A549 (cell line): ENCODE data around the gene CADM2. TPM values are rescaled to one million over a fixed set of nuclear protein-coding genes. Genes with fewer than 3 reads are reported as not detected.

Source experiments
- ATAC-seq, 2 experiments: fragments of 200-7000 bp in 1 of 2; fragments of >200 bp in 1 of 2; cut with Nextera tagmentation in 1 of 2; cut with Tn5 transposase in 1 of 2; 3 replicates each; pipeline versions ENCODE4 v1.8.0 to v1.9.1; 2018 to 2020; ENCODE audit warnings: mild to moderate bottlenecking in 1 of 2, moderate library complexity in 1 of 2
- CTCF ChIA-PET: fragments of 300-600 bp; sonication (Branson Sonifier 250); formaldehyde crosslinking; extraction: SDS; loops from one replicate; lab custom pipeline; 2021; ENCODE audit warnings: antibody characterized with exemption, inconsistent platforms; lab: Yijun Ruan, JAX
- POLR2A ChIA-PET: fragments of 350-600 bp; formaldehyde crosslinking; extraction: SDS; loops from one replicate; lab custom pipeline; 2021; ENCODE audit warnings: antibody characterized with exemption, inconsistent platforms; lab: Yijun Ruan, JAX
- DNase-seq, 2 experiments: peaks; one replicate each; pipeline versions ENCODE4 v3.0.0 to v3.0.0-alpha.2; 2011 to 2016; ENCODE audit warnings: low read depth in 1 of 2, low spot score in 1 of 2
- FAIRE-seq: peaks from 2 replicates; lab custom pipeline; 2011; peaks lifted over from hg19 to GRCh38; lab: Jason Lieb, UNC
- H3K27ac ChIP-seq, 2 experiments: fragments of >200 bp; sonication (Bioruptor Twin); formaldehyde crosslinking; 3 replicates each; pipeline ENCODE4 v1.5.1; 2016 to 2017
- H3K4me1 ChIP-seq: fragments of >200 bp; sonication (Bioruptor Twin); formaldehyde crosslinking; 3 replicates; pipeline ENCODE4 v1.6.1; 2016
- H3K4me2 ChIP-seq: fragments of >200 bp; sonication (Bioruptor Twin); formaldehyde crosslinking; 3 replicates; pipeline ENCODE4 v1.6.1; 2016
- H3K4me3 ChIP-seq: fragments of >200 bp; sonication (Bioruptor Twin); formaldehyde crosslinking; 3 replicates; pipeline ENCODE4 v1.5.1; 2016
- H3K9me3 ChIP-seq: fragments of >200 bp; sonication (Bioruptor Twin); formaldehyde crosslinking; 3 replicates; pipeline ENCODE4 v1.6.1; 2016
- CHD2 ChIP-seq: fragments of 150-350 bp; IDR thresholded peaks from 2 replicates; pipeline ENCODE4 v1.6.1; 2014; ENCODE audit warnings: low read length; ENCODE audit not compliant: partially characterized antibody
- ESRRA ChIP-seq: fragments of 150-350 bp; IDR thresholded peaks from 2 replicates; pipeline ENCODE4 v1.6.1; 2014; ENCODE audit warnings: mild to moderate bottlenecking, low read length, borderline replicate concordance
- FOSB ChIP-seq: fragments of 250-450 bp; sonication (Bioruptor Pico); IDR thresholded peaks from 2 replicates; pipeline ENCODE4 v1.5.0; 2020; ENCODE audit warnings: mild to moderate bottlenecking, moderate library complexity
- FOSL2 ChIP-seq, 2 experiments: fragments of 450-650 bp in 1 of 2; fragments of >200 bp in 1 of 2; sonication (Bioruptor Twin) in 1 of 2; formaldehyde crosslinking; IDR thresholded peaks; 2 replicates each; pipeline versions ENCODE4 v1.5.0 to v1.6.1; 2016 to 2020; ENCODE audit warnings: mild to moderate bottlenecking in 1 of 2, moderate library complexity in 1 of 2
- GATA3 ChIP-seq: IDR thresholded peaks from 2 replicates; pipeline ENCODE4 v1.6.1; 2012; ENCODE audit warnings: borderline replicate concordance
- JUNB ChIP-seq: fragments of >200 bp; sonication (Bioruptor Twin); formaldehyde crosslinking; IDR thresholded peaks from 2 replicates; pipeline ENCODE4 v1.6.1; 2016
- MAZ ChIP-seq: fragments of 150-350 bp; IDR thresholded peaks from 2 replicates; pipeline ENCODE4 v1.6.1; 2014; ENCODE audit warnings: antibody characterized with exemption, low read depth, low read length, borderline replicate concordance
- NPAS2 ChIP-seq: fragments of 250-450 bp; sonication (Bioruptor Pico); IDR thresholded peaks from 2 replicates; pipeline ENCODE4 v1.8.0; 2022; ENCODE audit warnings: mild to moderate bottlenecking, moderate library complexity, borderline replicate concordance
- RAD21 ChIP-seq, 2 experiments: fragments of >200 bp in 1 of 2; sonication (Bioruptor Twin) in 1 of 2; formaldehyde crosslinking in 1 of 2; IDR thresholded peaks in 1 of 2; conservative IDR thresholded peaks in 1 of 2; 2 replicates in 1 of 2; 3 replicates in 1 of 2; pipeline ENCODE4 v1.6.1; 2012 to 2018; ENCODE audit warnings: inconsistent platforms in 1 of 2
- RARB ChIP-seq: fragments of 250-450 bp; sonication (Bioruptor Pico); IDR thresholded peaks from 2 replicates; pipeline ENCODE4 v1.8.0; 2021; ENCODE audit warnings: mild to moderate bottlenecking, moderate library complexity
- RCOR1 ChIP-seq: fragments of 150-350 bp; IDR thresholded peaks from 2 replicates; pipeline ENCODE4 v1.6.1; 2014; ENCODE audit warnings: antibody characterized with exemption, low read length, low read depth
- RNF2 ChIP-seq: fragments of 200-600 bp; sonication (generic); IDR thresholded peaks from 2 replicates; pipeline ENCODE4 v1.6.1; 2016; ENCODE audit warnings: low read depth, mild to moderate bottlenecking, antibody characterized with exemption, moderate library complexity, borderline replicate concordance
- SMC3 ChIP-seq: fragments of >200 bp; sonication (Bioruptor Twin); formaldehyde crosslinking; IDR thresholded peaks from 3 replicates; pipeline ENCODE4 v1.6.1; 2018; ENCODE audit warnings: inconsistent platforms
- SREBF2 ChIP-seq: fragments of 450-650 bp; IDR thresholded peaks from 2 replicates; pipeline ENCODE4 v1.6.1; 2014; ENCODE audit warnings: mild to moderate bottlenecking, moderate library complexity
- ZNF302 ChIP-seq: fragments of 250-450 bp; sonication (Bioruptor Pico); IDR thresholded peaks from 2 replicates; pipeline ENCODE4 v1.9.0; 2021; ENCODE audit warnings: inconsistent platforms, mild to moderate bottlenecking, moderate library complexity
- WGBS: methylation state at CpG from one replicate; pipeline ENCODE4 v1.1.6; 2017; ENCODE audit errors: missing lambda C conversion rate; 5-methylcytosine and 5-hydroxymethylcytosine counted together
- polyA plus RNA-seq, 4 experiments: library from polyadenylated mRNA; depleted of rRNA in 3 of 4; stranded (reverse); fragments of >200 nt; fragmentation: RNase III in 1 of 4; extraction: RNeasy Plus Mini Kit Qiagen cat#74134 plus additional on column Dnase treatment in 1 of 4; gene quantifications; 2 replicates in 3 of 4; 3 replicates in 1 of 4; pipeline ENCODE4 v1.2.3, GENCODE V29; 2011 to 2017
- TF ChIP-seq, protein P1 (sequence below): fragments of 250-450 bp; sonication (Bioruptor Pico); IDR thresholded peaks from 2 replicates; pipeline ENCODE4 v1.5.0; 2020; ENCODE audit warnings: low read depth, mild to moderate bottlenecking, moderate library complexity
- TF ChIP-seq, protein P2 (sequence below): fragments of 450-650 bp; IDR thresholded peaks from 2 replicates; pipeline ENCODE4 v1.6.1; 2014; ENCODE audit warnings: antibody characterized with exemption
- TF ChIP-seq, protein P3 (sequence below): fragments of 200-600 bp; sonication (generic); IDR thresholded peaks from 2 replicates; pipeline ENCODE4 v1.6.1; 2016; ENCODE audit warnings: antibody characterized with exemption, mild to moderate bottlenecking, moderate library complexity
- TF ChIP-seq, protein P4 (sequence below): fragments of >200 bp; sonication (Bioruptor Twin); formaldehyde crosslinking; IDR thresholded peaks from 3 replicates; pipeline ENCODE4 v1.6.1; 2016
- TF ChIP-seq, protein P5 (sequence below): IDR thresholded peaks from 2 replicates; pipeline ENCODE4 v1.6.1; 2012; ENCODE audit warnings: low read depth, borderline replicate concordance

The CADM2 gene
- polyA plus RNA-seq, 2 of the 4 experiments (the other 2 are of a cell fraction), result 0.05 to 0.71 TPM

DNA sequence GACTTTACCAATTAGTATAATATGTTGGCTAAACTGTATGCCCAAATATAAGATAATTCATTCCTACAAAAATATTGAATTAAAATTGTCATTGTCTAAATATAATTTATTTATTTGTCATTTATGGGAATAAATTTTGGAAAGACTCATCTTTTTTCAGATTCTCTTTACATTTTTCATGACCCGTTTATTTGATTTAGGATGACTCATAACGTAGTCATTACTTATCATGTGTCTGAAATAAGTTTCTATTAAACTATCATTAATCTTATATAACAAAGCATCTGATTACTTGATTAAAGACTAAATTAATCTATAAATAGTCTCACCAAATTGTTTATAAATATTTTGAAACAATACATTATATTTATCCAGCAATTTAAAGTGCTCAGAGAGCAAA, 516.6 kb downstream of the CADM2 start:
- no peaks in the 10 kb centered on the region for H3K4me1 ChIP-seq
- ChIA-PET POLR2A (no interaction called here), CTCF (no interaction called here)
- no peak overlapping the region for H3K4me2 ChIP-seq
- no peaks in the 10 kb centered on the region for H3K9me3 ChIP-seq
- ATAC-seq (no peak), DNase-seq (no peak), FAIRE-seq (no peak)
- no peak overlapping the region for H3K4me3 ChIP-seq
- 18% methylated on average over 2 of the region's 2 CpGs for WGBS
- no peak for TF ChIP-seq FOSL2 (IDR thresholded peaks at IDR 0.05)
- TF ChIP-seq FOSL2 (CRISPR knock-in tag; IDR thresholded peaks at IDR 0.05), result peak; percentile 56
- TF ChIP-seq, protein P1, sequence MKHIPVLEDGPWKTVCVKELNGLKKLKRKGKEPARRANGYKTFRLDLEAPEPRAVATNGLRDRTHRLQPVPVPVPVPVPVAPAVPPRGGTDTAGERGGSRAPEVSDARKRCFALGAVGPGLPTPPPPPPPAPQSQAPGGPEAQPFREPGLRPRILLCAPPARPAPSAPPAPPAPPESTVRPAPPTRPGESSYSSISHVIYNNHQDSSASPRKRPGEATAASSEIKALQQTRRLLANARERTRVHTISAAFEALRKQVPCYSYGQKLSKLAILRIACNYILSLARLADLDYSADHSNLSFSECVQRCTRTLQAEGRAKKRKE (CRISPR knock-in tag), result no peak
- TF ChIP-seq, protein P2, sequence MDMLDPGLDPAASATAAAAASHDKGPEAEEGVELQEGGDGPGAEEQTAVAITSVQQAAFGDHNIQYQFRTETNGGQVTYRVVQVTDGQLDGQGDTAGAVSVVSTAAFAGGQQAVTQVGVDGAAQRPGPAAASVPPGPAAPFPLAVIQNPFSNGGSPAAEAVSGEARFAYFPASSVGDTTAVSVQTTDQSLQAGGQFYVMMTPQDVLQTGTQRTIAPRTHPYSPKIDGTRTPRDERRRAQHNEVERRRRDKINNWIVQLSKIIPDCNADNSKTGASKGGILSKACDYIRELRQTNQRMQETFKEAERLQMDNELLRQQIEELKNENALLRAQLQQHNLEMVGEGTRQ, result no peak
- no peak overlapping the region for H3K27ac ChIP-seq

DNA sequence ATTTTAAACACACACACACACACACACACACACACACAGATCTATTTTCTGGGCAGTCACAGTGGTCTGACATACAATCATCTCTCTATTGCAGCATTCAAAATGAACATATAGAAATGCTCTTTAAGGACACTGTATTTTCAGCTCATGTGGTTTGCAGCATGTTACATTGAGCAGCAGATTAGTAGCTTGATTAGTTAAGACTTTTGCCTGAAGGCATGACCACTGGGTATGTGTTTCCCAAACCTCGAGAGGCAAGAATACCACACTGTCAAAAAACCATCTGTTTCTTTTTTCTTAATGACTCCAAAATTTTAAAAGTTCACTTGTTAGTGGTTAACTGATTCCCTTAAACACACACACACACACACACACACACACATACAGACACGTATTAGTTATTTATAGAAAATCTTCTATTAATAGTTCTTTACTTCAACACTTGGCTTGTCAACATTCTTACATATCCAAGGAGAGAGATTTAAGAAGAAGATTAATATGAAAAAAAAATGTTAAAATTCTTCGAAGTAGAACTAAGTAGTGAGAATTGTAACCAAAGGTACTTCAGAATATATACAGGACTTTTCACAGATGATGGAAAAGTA, 518.2 kb downstream of the CADM2 start:
- ATAC-seq (no peak), FAIRE-seq (no peak), DNase-seq (no peak)
- no peaks in the 10 kb centered on the region for H3K4me1 ChIP-seq
- 26% methylated on average over 3 of the region's 3 CpGs for WGBS
- H3K4me3 ChIP-seq, result no peak overlapping the region
- CTCF ChIA-PET, result no interaction called here
- H3K27ac ChIP-seq, result no peak overlapping the region
- POLR2A ChIA-PET, result no interaction called here
- H3K4me2 ChIP-seq, result no peak overlapping the region
- no peaks in the 10 kb centered on the region for H3K9me3 ChIP-seq
- TF ChIP-seq RARB (CRISPR knock-in tag) (no peak), CHD2 (no peak), RNF2 (no peak), GATA3 (no peak), SREBF2 (no peak), RAD21 (conservative IDR thresholded peaks at IDR 0.05 in 1 of 2, IDR thresholded peaks at IDR 0.05 in 1 of 2) (no peak), RCOR1 (no peak), JUNB (no peak), NPAS2 (no peak), FOSB (CRISPR knock-in tag) (no peak), MAZ (no peak), ESRRA (no peak), ZNF302 (no peak), SMC3 (no peak)
- TF ChIP-seq, protein P3, sequence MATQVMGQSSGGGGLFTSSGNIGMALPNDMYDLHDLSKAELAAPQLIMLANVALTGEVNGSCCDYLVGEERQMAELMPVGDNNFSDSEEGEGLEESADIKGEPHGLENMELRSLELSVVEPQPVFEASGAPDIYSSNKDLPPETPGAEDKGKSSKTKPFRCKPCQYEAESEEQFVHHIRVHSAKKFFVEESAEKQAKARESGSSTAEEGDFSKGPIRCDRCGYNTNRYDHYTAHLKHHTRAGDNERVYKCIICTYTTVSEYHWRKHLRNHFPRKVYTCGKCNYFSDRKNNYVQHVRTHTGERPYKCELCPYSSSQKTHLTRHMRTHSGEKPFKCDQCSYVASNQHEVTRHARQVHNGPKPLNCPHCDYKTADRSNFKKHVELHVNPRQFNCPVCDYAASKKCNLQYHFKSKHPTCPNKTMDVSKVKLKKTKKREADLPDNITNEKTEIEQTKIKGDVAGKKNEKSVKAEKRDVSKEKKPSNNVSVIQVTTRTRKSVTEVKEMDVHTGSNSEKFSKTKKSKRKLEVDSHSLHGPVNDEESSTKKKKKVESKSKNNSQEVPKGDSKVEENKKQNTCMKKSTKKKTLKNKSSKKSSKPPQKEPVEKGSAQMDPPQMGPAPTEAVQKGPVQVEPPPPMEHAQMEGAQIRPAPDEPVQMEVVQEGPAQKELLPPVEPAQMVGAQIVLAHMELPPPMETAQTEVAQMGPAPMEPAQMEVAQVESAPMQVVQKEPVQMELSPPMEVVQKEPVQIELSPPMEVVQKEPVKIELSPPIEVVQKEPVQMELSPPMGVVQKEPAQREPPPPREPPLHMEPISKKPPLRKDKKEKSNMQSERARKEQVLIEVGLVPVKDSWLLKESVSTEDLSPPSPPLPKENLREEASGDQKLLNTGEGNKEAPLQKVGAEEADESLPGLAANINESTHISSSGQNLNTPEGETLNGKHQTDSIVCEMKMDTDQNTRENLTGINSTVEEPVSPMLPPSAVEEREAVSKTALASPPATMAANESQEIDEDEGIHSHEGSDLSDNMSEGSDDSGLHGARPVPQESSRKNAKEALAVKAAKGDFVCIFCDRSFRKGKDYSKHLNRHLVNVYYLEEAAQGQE, result no peak
- TF ChIP-seq, protein P1 (CRISPR knock-in tag), result no peak
- TF ChIP-seq, protein P4, sequence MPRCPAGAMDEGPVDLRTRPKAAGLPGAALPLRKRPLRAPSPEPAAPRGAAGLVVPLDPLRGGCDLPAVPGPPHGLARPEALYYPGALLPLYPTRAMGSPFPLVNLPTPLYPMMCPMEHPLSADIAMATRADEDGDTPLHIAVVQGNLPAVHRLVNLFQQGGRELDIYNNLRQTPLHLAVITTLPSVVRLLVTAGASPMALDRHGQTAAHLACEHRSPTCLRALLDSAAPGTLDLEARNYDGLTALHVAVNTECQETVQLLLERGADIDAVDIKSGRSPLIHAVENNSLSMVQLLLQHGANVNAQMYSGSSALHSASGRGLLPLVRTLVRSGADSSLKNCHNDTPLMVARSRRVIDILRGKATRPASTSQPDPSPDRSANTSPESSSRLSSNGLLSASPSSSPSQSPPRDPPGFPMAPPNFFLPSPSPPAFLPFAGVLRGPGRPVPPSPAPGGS, result no peak
- TF ChIP-seq, protein P5, sequence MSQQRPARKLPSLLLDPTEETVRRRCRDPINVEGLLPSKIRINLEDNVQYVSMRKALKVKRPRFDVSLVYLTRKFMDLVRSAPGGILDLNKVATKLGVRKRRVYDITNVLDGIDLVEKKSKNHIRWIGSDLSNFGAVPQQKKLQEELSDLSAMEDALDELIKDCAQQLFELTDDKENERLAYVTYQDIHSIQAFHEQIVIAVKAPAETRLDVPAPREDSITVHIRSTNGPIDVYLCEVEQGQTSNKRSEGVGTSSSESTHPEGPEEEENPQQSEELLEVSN, result no peak
